Peyer's patch (tissue), 4 donors: ENCODE data around the gene MAML2.

Experiments used
- POLR2A ChIP-seq, 2 donors: fragments of 450-650 bp; IDR thresholded peaks; one replicate each; pipeline ENCODE4 v1.5.1; 2017; ENCODE audit warnings: antibody characterized with exemption in 2 of 2, mild to moderate bottlenecking in 2 of 2, moderate library complexity in 2 of 2
- TF ChIP-seq, protein P1 (sequence below), 6 experiments: fragments of 450-650 bp in 4 of 6; fragments of 200-600 bp in 2 of 6; sonication (generic) in 1 of 6; IDR thresholded peaks; one replicate each; pipeline ENCODE4 v1.5.1; 2017 to 2019; ENCODE audit warnings: antibody characterized with exemption in 6 of 6, mild to moderate bottlenecking in 3 of 6, moderate library complexity in 1 of 6

- TF ChIP-seq, protein P1, sequence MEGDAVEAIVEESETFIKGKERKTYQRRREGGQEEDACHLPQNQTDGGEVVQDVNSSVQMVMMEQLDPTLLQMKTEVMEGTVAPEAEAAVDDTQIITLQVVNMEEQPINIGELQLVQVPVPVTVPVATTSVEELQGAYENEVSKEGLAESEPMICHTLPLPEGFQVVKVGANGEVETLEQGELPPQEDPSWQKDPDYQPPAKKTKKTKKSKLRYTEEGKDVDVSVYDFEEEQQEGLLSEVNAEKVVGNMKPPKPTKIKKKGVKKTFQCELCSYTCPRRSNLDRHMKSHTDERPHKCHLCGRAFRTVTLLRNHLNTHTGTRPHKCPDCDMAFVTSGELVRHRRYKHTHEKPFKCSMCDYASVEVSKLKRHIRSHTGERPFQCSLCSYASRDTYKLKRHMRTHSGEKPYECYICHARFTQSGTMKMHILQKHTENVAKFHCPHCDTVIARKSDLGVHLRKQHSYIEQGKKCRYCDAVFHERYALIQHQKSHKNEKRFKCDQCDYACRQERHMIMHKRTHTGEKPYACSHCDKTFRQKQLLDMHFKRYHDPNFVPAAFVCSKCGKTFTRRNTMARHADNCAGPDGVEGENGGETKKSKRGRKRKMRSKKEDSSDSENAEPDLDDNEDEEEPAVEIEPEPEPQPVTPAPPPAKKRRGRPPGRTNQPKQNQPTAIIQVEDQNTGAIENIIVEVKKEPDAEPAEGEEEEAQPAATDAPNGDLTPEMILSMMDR (IDR thresholded peaks at IDR 0.05): no peak
- TF ChIP-seq POLR2A (IDR thresholded peaks at IDR 0.05): no peak
These were observed 285.5 kb downstream of the MAML2 start for GRCh38 chr11:96057502-96057901.
